Left ventricle myocardium superior (tissue), 1 donor: ENCODE data around the gene LMNTD2. TPM values are rescaled to one million over a fixed set of nuclear protein-coding genes. Genes with fewer than 3 reads are reported as not detected.

Experiments
- ATAC-seq: fragments of 200-7000 bp; cut with Tn5 transposase; one replicate; pipeline ENCODE4 v1.9.1; 2020; ENCODE audit warnings: mild to moderate bottlenecking, moderate library complexity
- DNase-seq: peaks from one replicate; pipeline ENCODE4 v3.0.0-alpha.2; 2020
- intact Hi-C: fragments of 100-400 bp; cut with micrococcal nuclease; formaldehyde crosslinking; loops from one replicate; pipeline ENCODE4 v1.11.0; 2022
- long read RNA-seq: library from polyadenylated mRNA; unstranded; transcript quantifications from one replicate; pipeline ENCODE4 v2.0.0, GENCODE V29; 2021
- total RNA-seq: library from RNA; stranded (reverse); fragmentation: NEBNext Ultra II Directional; extraction: Animal tissue kit (Norgen Biotek cat#: 25700); gene quantifications from one replicate; pipeline ENCODE4 v1.2.1, GENCODE V29; 2021
- donor health status: DM: no; HTN: yes; CAD: no; lungs with severe emphysema.

The LMNTD2 gene
- 0.20 TPM for total RNA-seq
- long read RNA-seq, partial matches to known transcripts, result 0 of 1 reads
- long read RNA-seq, other reads (novel, unspliced or antisense), result 1 of 1 reads

DNA sequence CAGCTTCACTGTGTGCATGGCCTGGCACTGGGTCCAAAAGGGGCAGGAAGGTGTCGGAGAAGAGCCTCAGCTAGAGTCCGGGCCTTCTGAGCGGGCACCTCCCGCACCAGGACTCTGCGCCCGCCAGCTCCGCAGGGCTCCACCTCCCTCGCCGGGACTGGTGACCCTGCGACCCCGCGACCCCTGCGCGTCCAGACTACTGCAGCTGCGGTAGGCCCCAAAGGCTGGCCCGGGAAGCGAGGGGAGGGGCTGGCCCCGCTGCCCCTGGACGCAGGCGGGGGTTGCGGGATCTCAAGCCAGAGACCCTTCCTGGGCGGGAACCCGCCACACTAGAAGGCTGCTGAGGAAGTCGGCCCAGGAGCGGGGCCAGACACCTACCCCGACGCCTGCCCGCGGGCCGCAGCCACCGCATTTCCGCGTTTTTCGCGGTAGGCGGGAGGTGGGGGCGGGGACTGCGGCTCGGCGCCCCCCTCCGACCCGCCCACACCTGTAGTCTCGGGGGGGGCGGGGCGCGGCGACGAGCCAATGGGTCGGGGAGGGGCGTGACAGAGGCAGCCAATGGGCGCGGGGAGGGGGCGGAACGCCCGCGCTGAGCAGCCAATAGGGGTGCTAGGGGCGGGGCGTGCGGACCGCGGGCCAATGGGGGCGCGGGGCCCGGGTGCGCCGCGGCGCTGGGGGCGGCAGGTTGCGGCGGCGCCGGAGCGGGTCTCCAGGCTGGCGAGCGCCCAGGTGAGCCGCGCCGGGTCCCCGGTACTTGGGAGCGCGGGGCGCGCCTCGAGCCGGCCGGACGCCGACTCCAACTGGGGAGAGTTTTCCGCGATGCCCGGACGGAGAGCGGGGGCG is at the start of gene LMNTD2, which contains the start of gene RASSF7:
Gene LMNTD2, minus strand, starts transcription at position 434 of the 843 bp plus-strand sequence. Its CDS starts 22 bp downstream, at position 412.
Gene RASSF7, plus strand, starts transcription at position 666 of the 843 bp plus-strand sequence. CDS start 799 bp downstream, outside the sequence.
- DNase-seq, result peak; percentile 96
- intact Hi-C loops, result no loop called here
- peak; percentile 94 for ATAC-seq

DNA sequence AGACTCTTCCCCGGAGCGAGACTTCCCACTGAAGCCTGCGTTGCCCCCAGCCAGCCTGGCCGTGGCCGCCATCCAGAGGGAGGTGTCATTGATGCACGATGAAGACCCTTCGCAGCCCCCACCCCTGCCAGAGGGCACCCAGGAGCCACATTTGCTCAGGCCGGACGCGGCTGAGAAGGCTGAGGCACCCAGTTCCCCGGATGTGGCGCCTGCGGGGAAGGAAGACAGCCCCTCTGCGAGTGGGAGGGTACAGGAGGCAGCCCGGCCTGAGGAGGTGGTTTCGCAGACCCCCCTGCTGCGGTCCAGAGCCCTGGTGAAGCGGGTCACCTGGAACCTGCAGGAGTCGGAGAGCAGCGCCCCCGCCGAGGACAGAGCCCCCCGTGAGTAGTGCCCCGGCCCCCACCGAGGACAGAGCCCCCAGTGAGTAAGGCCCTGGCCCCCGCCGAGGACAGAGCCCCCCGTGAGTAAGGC is 48.8 kb upstream of the LMNTD2 start:
- DNase-seq (no peak), ATAC-seq (no peak)
- intact Hi-C loops, result no loop called here

DNA sequence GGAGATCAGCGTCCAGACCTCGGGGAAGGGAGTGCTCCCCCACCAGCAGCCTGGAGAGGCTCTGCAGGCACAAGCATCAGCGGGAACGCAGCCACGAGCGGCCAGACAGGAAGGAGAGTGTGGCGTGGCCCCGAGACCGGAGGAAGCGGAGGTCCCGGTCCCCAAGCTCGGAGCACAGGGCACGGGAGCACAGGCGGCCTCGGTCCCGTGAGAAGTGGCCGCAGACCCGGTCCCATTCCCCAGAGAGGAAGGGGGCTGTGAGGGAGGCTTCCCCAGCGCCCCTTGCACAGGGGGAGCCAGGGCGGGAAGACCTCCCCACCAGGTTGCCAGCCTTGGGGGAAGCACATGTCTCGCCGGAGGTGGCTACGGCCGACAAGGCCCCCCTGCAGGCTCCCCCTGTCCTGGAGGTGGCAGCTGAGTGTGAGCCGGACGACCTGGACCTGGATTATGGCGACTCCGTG is 48.3 kb upstream of the LMNTD2 start:
- intact Hi-C loops, result no loop called here
- DNase-seq, result no peak
- no peak for ATAC-seq

DNA sequence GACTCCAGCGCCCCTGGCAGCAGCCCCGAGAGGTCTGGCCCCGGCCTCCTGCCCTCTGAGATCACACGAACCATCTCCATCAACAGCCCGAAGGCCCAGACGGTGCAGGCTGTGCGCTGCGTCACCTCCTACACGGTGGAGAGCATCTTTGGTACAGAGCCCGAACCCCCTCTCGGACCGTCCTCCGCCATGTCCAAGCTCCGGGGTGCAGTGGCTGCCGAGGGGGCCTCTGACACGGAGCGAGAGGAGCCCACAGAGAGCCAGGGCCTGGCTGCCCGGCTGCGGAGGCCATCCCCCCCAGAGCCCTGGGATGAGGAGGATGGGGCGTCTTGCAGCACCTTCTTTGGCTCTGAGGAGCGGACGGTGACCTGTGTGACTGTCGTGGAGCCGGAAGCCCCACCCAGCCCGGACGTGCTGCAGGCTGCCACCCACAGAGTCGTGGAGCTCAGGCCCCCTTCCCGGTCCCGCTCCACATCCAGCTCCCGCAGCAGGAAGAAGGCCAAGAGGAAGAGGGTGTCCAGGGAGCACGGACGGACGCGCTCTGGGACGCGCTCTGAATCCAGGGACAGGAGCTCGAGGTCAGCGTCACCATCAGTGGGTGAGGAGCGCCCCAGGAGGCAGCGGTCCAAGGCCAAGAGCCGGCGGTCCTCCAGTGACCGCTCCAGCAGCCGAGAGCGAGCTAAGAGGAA is 47.6 kb upstream of the LMNTD2 start:
- ATAC-seq (no peak), DNase-seq (no peak)
- intact Hi-C loops, result no loop called here

DNA sequence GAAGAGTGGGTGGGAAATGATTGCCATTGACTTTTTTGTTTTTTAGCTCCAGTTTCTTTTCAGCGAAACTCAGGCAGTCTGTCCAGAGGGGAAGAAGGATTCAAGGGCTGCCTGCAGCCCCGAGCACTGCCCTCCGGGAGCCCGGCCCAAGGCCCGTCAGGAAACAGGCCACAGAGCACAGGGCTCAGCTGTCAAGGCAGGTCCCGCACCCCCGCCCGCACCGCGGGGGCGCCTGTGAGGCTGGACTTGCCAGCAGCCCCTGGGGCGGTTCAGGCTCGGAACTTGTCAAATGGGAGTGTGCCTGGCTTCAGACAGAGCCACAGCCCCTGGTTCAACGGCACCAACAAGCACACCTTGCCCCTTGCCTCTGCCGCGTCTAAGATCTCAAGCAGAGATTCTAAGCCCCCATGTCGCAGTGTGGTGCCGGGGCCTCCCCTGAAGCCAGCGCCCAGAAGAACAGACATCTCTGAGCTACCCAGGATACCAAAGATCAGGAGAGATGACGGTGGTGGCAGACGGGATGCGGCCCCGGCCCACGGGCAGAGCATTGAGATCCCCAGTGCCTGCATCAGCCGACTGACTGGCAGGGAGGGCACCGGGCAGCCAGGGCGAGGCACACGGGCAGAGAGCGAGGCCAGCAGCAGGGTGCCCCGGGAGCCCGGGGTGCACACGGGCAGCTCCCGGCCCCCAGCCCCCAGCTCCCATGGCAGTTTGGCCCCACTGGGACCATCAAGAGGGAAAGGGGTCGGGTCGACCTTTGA is 46.7 kb upstream of the LMNTD2 start:
- ATAC-seq, result no peak
- intact Hi-C loops, result no loop called here
- no peak for DNase-seq

GRCh38 chr11:606245-606644 is 45.7 kb upstream of the LMNTD2 start:
- DNase-seq (peak; percentile 85), ATAC-seq (peak; percentile 92)
- intact Hi-C loops, result no loop called here

- intact Hi-C loops, result no loop called here
- DNase-seq, result peak; percentile 27
- ATAC-seq, result peak; percentile 3
Observed at GRCh38 chr11:605286-606129, 45.0 kb upstream of the LMNTD2 start.

DNA sequence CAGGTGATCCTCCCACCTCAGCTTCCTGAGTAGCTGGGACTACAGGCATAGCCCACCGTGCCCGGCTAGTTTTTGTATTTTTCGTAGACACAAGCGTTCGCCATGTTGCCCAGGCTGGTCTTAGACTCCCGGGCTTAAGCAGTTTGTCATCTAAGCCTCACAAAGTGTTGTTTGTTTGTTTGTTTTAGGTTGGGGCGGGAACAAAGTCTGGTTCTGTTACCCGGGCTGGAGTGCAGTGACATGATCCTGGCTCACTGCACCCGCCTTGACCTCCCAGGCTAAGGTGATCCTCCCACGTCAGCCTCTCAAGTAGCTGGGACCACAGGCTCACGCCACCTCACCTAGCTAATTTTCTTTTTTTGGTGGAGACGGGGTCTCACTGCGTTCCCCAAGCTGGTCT is 42.6 kb upstream of the LMNTD2 start:
- intact Hi-C loops, result no loop called here
- DNase-seq (no peak), ATAC-seq (no peak)

GRCh38 chr11:601573-602245 is 41.2 kb upstream of the LMNTD2 start:
- intact Hi-C loops, result no loop called here
- no peak for ATAC-seq

DNA sequence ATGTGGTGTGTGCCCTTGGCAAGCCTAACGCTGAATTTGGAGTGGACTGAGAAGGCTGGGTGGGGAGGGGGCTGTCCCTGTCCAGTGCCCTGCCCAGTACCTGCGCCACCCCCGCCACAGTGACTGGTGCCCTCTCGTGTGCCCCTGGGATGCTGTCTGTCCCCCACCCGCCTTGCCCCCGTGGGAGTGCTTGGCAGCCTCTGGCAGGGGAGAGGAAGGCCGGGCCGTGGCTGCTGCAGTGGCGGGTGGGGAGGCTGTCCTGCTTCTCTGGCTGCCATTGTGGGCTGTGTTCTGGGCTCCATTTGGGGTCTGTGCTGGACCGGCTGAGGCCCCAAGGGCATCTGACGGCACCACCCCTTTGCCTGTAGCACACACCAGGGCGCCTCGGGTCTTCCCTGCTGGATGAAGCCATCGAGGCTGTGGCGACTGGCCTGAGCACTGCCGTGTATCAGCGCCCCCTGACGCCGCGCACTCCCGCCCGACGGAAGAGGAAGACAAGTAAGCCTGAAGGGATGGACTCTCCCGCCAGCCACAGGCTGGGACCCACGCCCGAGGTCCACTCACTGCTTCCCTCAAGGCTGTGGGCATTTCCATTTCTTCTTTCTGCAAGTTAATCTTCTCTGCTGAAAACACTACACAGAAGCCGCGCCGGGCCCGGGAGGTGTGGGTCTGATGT is 37.6 kb upstream of the LMNTD2 start:
- ATAC-seq (no peak), DNase-seq (no peak)
- intact Hi-C loops, result no loop called here

More at GRCh38 chr11:601573-602245, 41.2 kb upstream of the LMNTD2 start:
- DNase-seq, result no peak

GRCh38 chr11:597166-597725 is 36.7 kb upstream of the LMNTD2 start:
- ATAC-seq (peak; percentile 9), DNase-seq (no peak)
- intact Hi-C loops, result no loop called here

DNA sequence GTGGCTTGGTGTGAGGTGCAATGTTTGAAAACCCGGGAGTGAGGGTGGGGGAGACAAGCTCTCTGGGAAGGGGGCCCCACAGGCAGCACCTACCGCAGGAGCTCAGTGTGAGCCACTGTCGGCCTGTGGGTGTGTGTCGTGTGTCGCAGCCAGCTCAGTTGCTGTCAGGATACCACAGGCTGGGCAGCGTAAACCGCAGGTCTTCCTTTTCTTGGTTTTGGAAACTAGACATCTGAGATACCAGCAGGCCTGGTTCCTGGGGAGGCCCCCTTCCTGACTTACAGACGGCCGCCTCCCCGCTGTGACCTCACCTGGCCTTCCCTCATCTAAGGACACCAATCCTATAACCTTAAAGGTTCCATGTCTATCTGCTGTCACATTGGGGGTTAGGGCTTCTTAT is 35.8 kb upstream of the LMNTD2 start:
- DNase-seq (no peak), ATAC-seq (no peak)

GRCh38 chr11:595400-595799 is 34.9 kb upstream of the LMNTD2 start:
- DNase-seq (no peak), ATAC-seq (no peak)
- intact Hi-C loops, result no loop called here

More for the DNA sequence above, 35.8 kb upstream of the LMNTD2 start:
- intact Hi-C loops, result no loop called here

DNA sequence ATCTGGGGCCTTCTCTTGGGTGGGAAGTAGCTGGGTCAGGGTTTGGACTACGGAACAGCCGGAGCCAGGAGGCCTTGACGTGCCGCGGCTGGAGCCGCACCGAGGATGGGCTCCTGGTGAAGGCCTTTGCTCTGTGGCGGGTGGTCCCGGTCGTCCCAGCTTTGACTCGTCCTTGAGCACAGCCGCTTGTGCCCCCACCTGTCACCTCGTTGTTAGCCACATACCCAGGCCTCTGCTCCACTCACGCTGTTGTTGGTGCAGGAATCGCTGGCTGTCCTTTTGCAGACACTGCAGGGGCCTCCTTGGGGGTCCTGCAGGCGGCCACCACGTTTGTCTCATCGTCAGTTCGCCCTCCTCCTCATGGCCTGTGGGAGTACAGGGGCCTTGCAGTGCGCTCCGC is 32.8 kb upstream of the LMNTD2 start:
- DNase-seq (no peak), ATAC-seq (no peak)
- intact Hi-C loops, result no loop called here

DNA sequence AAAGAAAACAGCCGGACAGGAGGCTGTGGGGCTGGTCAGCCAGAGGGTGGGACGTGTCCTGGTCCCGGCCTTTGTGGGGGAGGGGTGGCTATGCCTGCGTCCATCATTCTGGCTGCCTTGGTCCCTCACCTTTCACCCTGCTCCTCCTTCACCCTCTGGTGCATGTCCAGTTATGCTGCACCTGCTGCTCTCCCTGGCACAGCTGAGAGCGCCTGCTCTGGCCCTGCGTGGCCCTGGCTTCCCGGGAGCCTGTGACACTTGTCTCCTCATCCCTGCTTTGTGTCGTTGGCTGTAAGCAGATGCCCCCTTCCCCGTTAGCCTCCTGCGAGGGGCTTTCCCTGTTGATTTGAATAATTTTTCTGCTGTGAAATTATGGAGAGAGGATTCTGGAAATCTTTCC is 32.4 kb upstream of the LMNTD2 start:
- intact Hi-C loops, result no loop called here
- no peak for DNase-seq
- no peak for ATAC-seq

DNA sequence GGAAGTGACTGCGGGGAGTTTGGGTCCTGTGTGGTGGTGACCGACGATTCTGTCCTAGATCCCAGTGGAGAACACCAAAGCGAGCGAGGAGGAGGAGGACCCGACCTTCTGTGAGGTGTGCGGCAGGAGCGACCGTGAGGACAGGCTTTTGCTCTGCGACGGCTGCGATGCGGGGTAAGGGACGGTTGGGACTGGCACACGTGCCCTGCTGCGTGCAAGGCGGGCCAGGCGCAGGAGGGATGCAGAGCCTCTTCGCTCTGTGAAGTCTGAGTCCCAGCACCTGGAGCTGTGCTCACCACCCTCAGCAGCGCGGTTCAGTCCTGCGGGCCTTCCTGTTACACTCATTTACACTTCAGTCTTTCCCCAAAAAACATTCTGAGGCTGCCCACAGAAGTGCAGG is 32.0 kb upstream of the LMNTD2 start:
- ATAC-seq, result no peak
- intact Hi-C loops, result no loop called here
- DNase-seq, result no peak

DNA sequence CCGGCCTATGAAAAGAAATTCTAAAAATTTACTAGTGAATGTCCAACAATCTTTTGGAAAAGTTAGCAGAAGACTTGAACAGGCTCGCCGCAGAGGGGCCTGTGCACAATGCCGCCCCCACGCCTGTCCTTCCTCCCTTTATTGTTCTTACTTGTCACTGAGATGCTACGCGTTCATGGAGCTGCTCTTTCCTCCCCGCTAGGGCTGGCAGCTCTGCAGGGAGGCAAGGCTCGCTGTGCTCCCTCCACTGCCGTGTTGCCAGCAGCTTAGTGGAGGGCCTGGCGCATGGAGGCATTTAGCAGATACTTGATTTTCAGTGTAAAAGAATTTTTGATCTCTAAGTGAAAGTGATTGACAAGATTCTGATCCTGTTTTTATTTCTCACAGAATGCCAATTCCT is 30.5 kb upstream of the LMNTD2 start:
- intact Hi-C loops, result no loop called here
- ATAC-seq (no peak), DNase-seq (no peak)
